Neural cell (in vitro differentiated cells): ENCODE measurements around the gene C19orf33. TPM values are rescaled to one million over a fixed set of nuclear protein-coding genes. Genes with fewer than 3 reads are reported as not detected.

Experiments used
- H2AFZ ChIP-seq: fragments of 200-600, 300-800 bp; sonication (generic), shearing (Covaris generic); 2 replicates; pipeline ENCODE4 v1.6.0; 2014; ENCODE audit warnings: low read depth, mild to moderate bottlenecking, antibody characterized with exemption, low read length, moderate library complexity
- H3F3A ChIP-seq: fragments of 200-600 bp; shearing (Covaris generic); 2 replicates; pipeline ENCODE4 v1.6.1; 2016; ENCODE audit warnings: mild to moderate bottlenecking, moderate library complexity, mixed read lengths, antibody characterized with exemption, low read length; ENCODE audit not compliant: insufficient read depth, poor library complexity, severe bottlenecking
- H3K27ac ChIP-seq: fragments of 200-600, 300-800 bp; sonication (generic), shearing (Covaris generic); 2 replicates; pipeline ENCODE4 v1.5.1; 2014; ENCODE audit warnings: mild to moderate bottlenecking, low read length, moderate library complexity
- H3K27me3 ChIP-seq: fragments of 300-800, 200-600 bp; sonication (generic), shearing (Covaris generic); 2 replicates; pipeline ENCODE4 v1.6.0; 2014; ENCODE audit warnings: mild to moderate bottlenecking, low read depth, low read length, moderate library complexity; ENCODE audit not compliant: insufficient read depth
- H3K36me3 ChIP-seq: fragments of 300-800, 200-600 bp; sonication (generic), shearing (Covaris generic); 2 replicates; pipeline ENCODE4 v1.5.1; 2014; ENCODE audit warnings: mild to moderate bottlenecking, antibody characterized with exemption, low read length, moderate library complexity; ENCODE audit not compliant: insufficient read depth
- H3K4me2 ChIP-seq: fragments of 300-800, 200-600 bp; sonication (generic), shearing (Covaris generic); 2 replicates; pipeline ENCODE4 v1.6.0; 2014; ENCODE audit warnings: mild to moderate bottlenecking, low read length
- H3K4me3 ChIP-seq: fragments of 300-800, 200-600 bp; sonication (generic), shearing (Covaris generic); 2 replicates; pipeline ENCODE4 v1.5.1; 2014; ENCODE audit warnings: mild to moderate bottlenecking, low read length, moderate library complexity
- H3K79me2 ChIP-seq: fragments of 200-600 bp; shearing (Covaris generic); replicated peaks from 2 replicates; pipeline ENCODE4 v1.6.0; 2014; ENCODE audit warnings: mild to moderate bottlenecking, low read length, moderate library complexity; ENCODE audit not compliant: insufficient read depth
- H3K9ac ChIP-seq: fragments of 300-800, 200-600 bp; sonication (generic), shearing (Covaris generic); 2 replicates; pipeline ENCODE4 v1.6.1; 2016; ENCODE audit warnings: mild to moderate bottlenecking, low read length, mixed read lengths
- H3K9me2 ChIP-seq: fragments of 200-600 bp; shearing (Covaris generic); 2 replicates; pipeline ENCODE4 v1.6.1; 2016; ENCODE audit warnings: mild to moderate bottlenecking, low read length, mixed read lengths; ENCODE audit not compliant: insufficient read depth
- H3K9me3 ChIP-seq: fragments of 200-600, 300-800 bp; sonication (generic), shearing (Covaris generic); 2 replicates; pipeline ENCODE4 v1.6.1; 2016; ENCODE audit warnings: mild to moderate bottlenecking, mixed run types, low read length, moderate library complexity, mixed read lengths
- H4K20me1 ChIP-seq: fragments of 200-600 bp; shearing (Covaris generic); 2 replicates; pipeline ENCODE4 v1.6.1; 2016; ENCODE audit warnings: mild to moderate bottlenecking, mixed run types; ENCODE audit not compliant: insufficient read depth
- CTCF ChIP-seq: fragments of 450-650 bp; IDR thresholded peaks from 2 replicates; pipeline ENCODE4 v1.5.1; 2014; ENCODE audit warnings: antibody characterized with exemption, mild to moderate bottlenecking, moderate library complexity; ENCODE audit not compliant: poor library complexity, severe bottlenecking
- EP300 ChIP-seq: fragments of 450-650 bp; conservative IDR thresholded peaks from 2 replicates; pipeline ENCODE4 v1.6.1; 2014; ENCODE audit warnings: antibody characterized with exemption, mild to moderate bottlenecking, moderate library complexity; ENCODE audit not compliant: poor library complexity, severe bottlenecking
- EZH2 ChIP-seq: fragments of 200-600, 300-800 bp; shearing (Covaris generic), sonication (generic); IDR thresholded peaks from 2 replicates; pipeline ENCODE4 v1.6.1; 2014; ENCODE audit warnings: antibody characterized with exemption, low read length, borderline replicate concordance, mild to moderate bottlenecking; ENCODE audit not compliant: insufficient read depth, poor library complexity, severe bottlenecking
- MXI1 ChIP-seq: fragments of 450-650 bp; conservative IDR thresholded peaks from 2 replicates; pipeline ENCODE4 v1.6.1; 2014; ENCODE audit warnings: antibody characterized with exemption, mild to moderate bottlenecking; ENCODE audit not compliant: poor library complexity, severe bottlenecking
- POLR2AphosphoS5 ChIP-seq: IDR thresholded peaks from 2 replicates; pipeline ENCODE4 v1.6.1; 2012
- RAD21 ChIP-seq: fragments of 450-650 bp; conservative IDR thresholded peaks from 2 replicates; pipeline ENCODE4 v1.6.1; 2014; ENCODE audit warnings: antibody characterized with exemption, mild to moderate bottlenecking, moderate library complexity
- REST ChIP-seq: IDR thresholded peaks from 2 replicates; pipeline ENCODE4 v1.6.1; 2012; ENCODE audit warnings: borderline replicate concordance
- SMC3 ChIP-seq: fragments of 450-650 bp; conservative IDR thresholded peaks from 2 replicates; pipeline ENCODE4 v1.6.1; 2014; ENCODE audit warnings: antibody characterized with exemption, mild to moderate bottlenecking, moderate library complexity; ENCODE audit not compliant: poor library complexity
- TAF1 ChIP-seq: IDR thresholded peaks from 2 replicates; pipeline ENCODE4 v1.6.1; 2012; ENCODE audit warnings: low read depth
- polyA plus RNA-seq: library from polyadenylated mRNA; depleted of rRNA; stranded (reverse); fragments of >200 nt; gene quantifications from 2 replicates; pipeline ENCODE4 v1.2.3, GENCODE V29; 2014

C19orf33 gene
- polyA plus RNA-seq, 1 donor from 2014 or later = not detected

GRCh38 chr19:38308006-38308766 is 4.1 kb downstream of the C19orf33 start:
- Histone ChIP-seq H4K20me1 (no peaks in the 10 kb centered on the region), H3K79me2 (no peaks in the 10 kb centered on the region), H3K9ac (no peak overlapping the region), H3K27me3 (no peaks in the 10 kb centered on the region), H3K9me2 (no peaks in the 10 kb centered on the region), H3K27ac (no peak overlapping the region), H3K4me2 (no peak overlapping the region), H3K36me3 (no peaks in the 10 kb centered on the region), H2AFZ (no peak overlapping the region), H3K9me3 (no peaks in the 10 kb centered on the region), H3K4me3 (no peak overlapping the region), H3F3A (no peaks in the 10 kb centered on the region)
- TF ChIP-seq TAF1 (no peak), SMC3 (no peak), REST (no peak), CTCF (no peak), MXI1 (no peak), EP300 (no peak), POLR2AphosphoS5 (no peak), RAD21 (no peak), EZH2 (no peak)

GRCh38 chr19:38308926-38309614 is 5.0 kb downstream of the C19orf33 start:
- no peaks in the 10 kb centered on the region for H3K36me3 ChIP-seq

More at GRCh38 chr19:38308926-38309614, 5.0 kb downstream of the C19orf33 start:
- no peak for TF ChIP-seq EZH2
- no peak for TF ChIP-seq MXI1
- no peak for TF ChIP-seq CTCF
- no peak for TF ChIP-seq SMC3
- TF ChIP-seq REST = no peak
- TF ChIP-seq TAF1 = no peak
- no peak for TF ChIP-seq EP300
- H3K9me2 ChIP-seq = no peaks in the 10 kb centered on the region
- H3K27ac ChIP-seq = no peak overlapping the region
- no peaks in the 10 kb centered on the region for H3F3A ChIP-seq
- no peaks in the 10 kb centered on the region for H3K79me2 ChIP-seq
- H3K9me3 ChIP-seq = no peaks in the 10 kb centered on the region
- H3K4me2 ChIP-seq = no peak overlapping the region
- H3K4me3 ChIP-seq = no peak overlapping the region
- H3K27me3 ChIP-seq = no peaks in the 10 kb centered on the region
- no peaks in the 10 kb centered on the region for H4K20me1 ChIP-seq
- H3K9ac ChIP-seq = no peak overlapping the region
- H2AFZ ChIP-seq = no peak overlapping the region
